ENCODE results near the gene DONSON.
"Not testable (repeated sequence)": the region's sequence is repeated elsewhere in the genome, so short reads cannot be mapped to it uniquely, and the experiment has no call there.

Gene DONSON

DNA sequence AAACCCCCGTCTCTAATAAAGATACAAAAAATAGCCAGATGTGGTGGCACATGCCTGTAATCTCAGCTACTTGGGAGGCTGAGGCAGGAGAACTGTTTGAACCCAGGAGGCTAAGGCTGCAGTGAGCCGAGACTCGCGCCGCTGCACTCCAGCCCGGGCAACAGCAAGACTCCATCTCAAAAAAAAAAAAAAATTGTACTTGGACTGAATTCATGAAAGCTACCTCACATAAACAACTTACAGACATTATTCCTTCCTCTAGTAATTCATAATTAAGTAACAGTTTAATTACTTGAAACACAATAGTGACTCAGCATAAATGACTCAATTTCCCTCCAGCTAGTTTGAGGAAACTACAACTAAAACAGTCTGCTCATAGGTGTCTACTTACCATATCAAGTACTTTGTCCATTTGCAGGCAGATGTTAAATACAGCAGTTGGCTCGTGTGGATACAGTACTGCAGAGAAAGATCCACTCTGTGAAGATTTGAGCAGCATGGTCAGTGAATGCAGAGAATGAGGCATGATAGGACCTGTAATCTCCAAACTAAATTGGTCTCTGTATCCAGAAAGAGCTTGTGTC, 9.4 kb downstream of the DONSON start:
- no peak overlapping the region for H3K4me2 ChIP-seq (ENCODE audit: low read depth, low read length, poor library complexity, severe bottlenecking)
- no peak for TF ChIP-seq EZH2phosphoT487 (conservative IDR thresholded peaks at IDR 0.05; ENCODE audit: low read length)
- TF ChIP-seq, protein P1, sequence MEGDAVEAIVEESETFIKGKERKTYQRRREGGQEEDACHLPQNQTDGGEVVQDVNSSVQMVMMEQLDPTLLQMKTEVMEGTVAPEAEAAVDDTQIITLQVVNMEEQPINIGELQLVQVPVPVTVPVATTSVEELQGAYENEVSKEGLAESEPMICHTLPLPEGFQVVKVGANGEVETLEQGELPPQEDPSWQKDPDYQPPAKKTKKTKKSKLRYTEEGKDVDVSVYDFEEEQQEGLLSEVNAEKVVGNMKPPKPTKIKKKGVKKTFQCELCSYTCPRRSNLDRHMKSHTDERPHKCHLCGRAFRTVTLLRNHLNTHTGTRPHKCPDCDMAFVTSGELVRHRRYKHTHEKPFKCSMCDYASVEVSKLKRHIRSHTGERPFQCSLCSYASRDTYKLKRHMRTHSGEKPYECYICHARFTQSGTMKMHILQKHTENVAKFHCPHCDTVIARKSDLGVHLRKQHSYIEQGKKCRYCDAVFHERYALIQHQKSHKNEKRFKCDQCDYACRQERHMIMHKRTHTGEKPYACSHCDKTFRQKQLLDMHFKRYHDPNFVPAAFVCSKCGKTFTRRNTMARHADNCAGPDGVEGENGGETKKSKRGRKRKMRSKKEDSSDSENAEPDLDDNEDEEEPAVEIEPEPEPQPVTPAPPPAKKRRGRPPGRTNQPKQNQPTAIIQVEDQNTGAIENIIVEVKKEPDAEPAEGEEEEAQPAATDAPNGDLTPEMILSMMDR (IDR thresholded peaks at IDR 0.05; ENCODE audit: insufficient read depth, low read length, poor library complexity, severe bottlenecking), result no peak
- peaks cover 59% of the 10 kb centered on the region for H3F3A ChIP-seq (ENCODE audit: insufficient read depth)
- no peak overlapping the region for H3K4me3 ChIP-seq (ENCODE audit: insufficient read depth, low read length, poor library complexity, severe bottlenecking)
- H2AFZ ChIP-seq (ENCODE audit: low read depth, low read length, severe bottlenecking), result no peak overlapping the region
- no peaks in the 10 kb centered on the region for H3K9me2 ChIP-seq (replicated peaks; ENCODE audit: insufficient read depth, low read length)
- peak overlapping the region; percentile 52 for H3K27ac ChIP-seq (ENCODE audit: low read depth, low read length)
- H3K9ac ChIP-seq (ENCODE audit: low read length), result no peak overlapping the region
- no peaks in the 10 kb centered on the region for H4K20me1 ChIP-seq (ENCODE audit: low read depth, low read length)
- no peaks in the 10 kb centered on the region; the same call in 1 of the 2 replicates for H3K79me2 ChIP-seq (ENCODE audit: insufficient read depth, low read length)
- H3K9me3 ChIP-seq (ENCODE audit: insufficient read depth, low read length), result no peaks in the 10 kb centered on the region
- H3K36me3 ChIP-seq (ENCODE audit: low read length), result peaks cover 64% of the 10 kb centered on the region
- H3K27me3 ChIP-seq (ENCODE audit: low read length), result no peaks in the 10 kb centered on the region

DNA sequence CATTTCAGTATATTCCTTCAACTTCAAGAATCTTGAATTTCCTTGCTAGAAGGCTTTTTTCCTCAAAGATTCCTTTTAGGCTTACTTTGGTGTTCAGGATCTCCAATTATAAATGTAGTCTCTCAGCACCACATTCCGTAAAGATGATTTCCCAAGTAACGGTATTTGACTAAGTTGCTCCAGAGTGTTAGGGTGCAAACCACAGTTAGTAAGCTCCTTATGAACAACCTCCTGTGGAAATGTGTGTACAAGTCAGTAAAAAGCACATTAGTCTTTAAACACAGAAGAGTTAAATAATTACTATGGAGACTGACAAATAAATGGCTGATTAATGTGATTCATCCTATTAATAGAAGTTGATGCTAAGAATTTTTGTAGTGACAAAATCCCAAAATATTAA, 10.3 kb downstream of the DONSON start:
- TF ChIP-seq, protein P1 (IDR thresholded peaks at IDR 0.05; ENCODE audit: insufficient read depth, low read length, poor library complexity, severe bottlenecking), result no peak
- TF ChIP-seq EZH2phosphoT487 (conservative IDR thresholded peaks at IDR 0.05; ENCODE audit: low read length), result no peak
- Histone ChIP-seq H3K79me2 (ENCODE audit: insufficient read depth, low read length) (no peaks in the 10 kb centered on the region; the same call in 1 of the 2 replicates), H3K4me3 (ENCODE audit: insufficient read depth, low read length, poor library complexity, severe bottlenecking) (no peak overlapping the region), H4K20me1 (ENCODE audit: low read depth, low read length) (no peaks in the 10 kb centered on the region), H3K9me3 (ENCODE audit: insufficient read depth, low read length) (no peaks in the 10 kb centered on the region), H3F3A (ENCODE audit: insufficient read depth) (peaks cover 68% of the 10 kb centered on the region), H3K9ac (ENCODE audit: low read length) (no peak overlapping the region), H3K4me2 (ENCODE audit: low read depth, low read length, poor library complexity, severe bottlenecking) (no peak overlapping the region), H3K36me3 (ENCODE audit: low read length) (peaks cover 66% of the 10 kb centered on the region), H3K27ac (ENCODE audit: low read depth, low read length) (no peak overlapping the region), H2AFZ (ENCODE audit: low read depth, low read length, severe bottlenecking) (no peak overlapping the region), H3K9me2 (replicated peaks; ENCODE audit: insufficient read depth, low read length) (no peaks in the 10 kb centered on the region), H3K27me3 (ENCODE audit: low read length) (no peaks in the 10 kb centered on the region)

DNA sequence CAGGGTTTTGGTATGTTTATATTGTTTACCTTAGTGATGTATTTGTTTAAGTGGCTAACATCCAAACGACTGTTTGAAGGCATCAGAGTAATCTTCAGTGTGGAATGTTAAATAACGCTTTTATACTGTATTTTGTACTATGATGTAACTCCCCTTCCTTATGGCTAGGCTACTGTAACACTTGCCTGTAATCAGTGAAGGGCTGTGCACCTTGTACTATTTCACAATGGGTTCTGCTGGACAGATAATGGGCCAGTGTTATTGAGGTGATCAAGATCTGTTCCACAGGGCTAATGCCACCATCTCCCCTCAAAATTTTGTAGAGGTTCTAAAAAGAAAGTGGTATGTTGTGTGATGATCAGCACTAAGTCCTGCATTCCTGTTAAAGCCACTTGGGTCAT, 11.7 kb downstream of the DONSON start:
- peaks cover 75% of the 10 kb centered on the region for H3F3A ChIP-seq (ENCODE audit: insufficient read depth)
- not testable (repeated sequence) for H3K9me3 ChIP-seq (ENCODE audit: insufficient read depth, low read length); H3K27me3 ChIP-seq (ENCODE audit: low read length); H3K79me2 ChIP-seq (ENCODE audit: insufficient read depth, low read length); H2AFZ ChIP-seq (ENCODE audit: low read depth, low read length, severe bottlenecking); H3K9me2 ChIP-seq (replicated peaks; ENCODE audit: insufficient read depth, low read length); H3K9ac ChIP-seq (ENCODE audit: low read length); H3K4me3 ChIP-seq (ENCODE audit: insufficient read depth, low read length, poor library complexity, severe bottlenecking); H3K4me2 ChIP-seq (ENCODE audit: low read depth, low read length, poor library complexity, severe bottlenecking); H3K27ac ChIP-seq (ENCODE audit: low read depth, low read length); H4K20me1 ChIP-seq (ENCODE audit: low read depth, low read length)
- H3K36me3 ChIP-seq (ENCODE audit: low read length), result peaks cover 73% of the 10 kb centered on the region

DNA sequence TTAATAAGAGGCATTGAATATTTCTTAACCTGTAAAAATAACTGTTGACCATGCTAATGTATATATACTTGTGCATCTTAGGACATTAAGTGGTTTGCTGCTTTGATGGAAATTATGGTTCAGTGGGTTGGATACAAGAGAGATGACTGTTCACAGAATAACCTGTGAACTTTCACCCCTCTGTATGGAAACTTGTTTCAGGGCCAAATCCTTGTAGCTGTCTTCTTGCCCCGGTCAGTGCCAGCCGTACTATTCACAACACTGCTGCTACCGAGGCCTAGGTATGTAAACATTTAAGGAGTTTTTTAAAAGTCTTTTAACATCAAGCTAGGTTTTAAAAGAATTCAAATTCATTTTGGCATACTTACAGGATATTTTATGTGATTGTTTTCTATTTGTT, 16.1 kb downstream of the DONSON start:
- Histone ChIP-seq H3K4me2 (ENCODE audit: low read depth, low read length, poor library complexity, severe bottlenecking) (no peak overlapping the region), H3K79me2 (ENCODE audit: insufficient read depth, low read length) (no peaks in the 10 kb centered on the region; the same call in 1 of the 2 replicates), H3K9me3 (ENCODE audit: insufficient read depth, low read length) (no peaks in the 10 kb centered on the region), H3K27me3 (ENCODE audit: low read length) (no peaks in the 10 kb centered on the region), H3K9me2 (replicated peaks; ENCODE audit: insufficient read depth, low read length) (no peaks in the 10 kb centered on the region), H2AFZ (ENCODE audit: low read depth, low read length, severe bottlenecking) (no peak overlapping the region), H3K9ac (ENCODE audit: low read length) (no peak overlapping the region), H3K4me3 (ENCODE audit: insufficient read depth, low read length, poor library complexity, severe bottlenecking) (no peak overlapping the region), H3F3A (ENCODE audit: insufficient read depth) (peaks cover 71% of the 10 kb centered on the region), H4K20me1 (ENCODE audit: low read depth, low read length) (no peaks in the 10 kb centered on the region), H3K27ac (ENCODE audit: low read depth, low read length) (no peak overlapping the region), H3K36me3 (ENCODE audit: low read length) (peaks cover 82% of the 10 kb centered on the region)
- TF ChIP-seq, protein P1 (IDR thresholded peaks at IDR 0.05; ENCODE audit: insufficient read depth, low read length, poor library complexity, severe bottlenecking), result no peak
- TF ChIP-seq EZH2phosphoT487 (conservative IDR thresholded peaks at IDR 0.05; ENCODE audit: low read length), result no peak
